Fibroblast of skin of abdomen (primary cell): Measurements from ENCODE around the gene EFNA4.

Experiments
- DNase-seq: peaks from one replicate; pipeline ENCODE4 v3.0.0-alpha.2; 2013

Gene EFNA4

GRCh38 chr1:155075535-155075934 lies 12.0 kb downstream of the EFNA4 start:
- no peak for DNase-seq

DNA sequence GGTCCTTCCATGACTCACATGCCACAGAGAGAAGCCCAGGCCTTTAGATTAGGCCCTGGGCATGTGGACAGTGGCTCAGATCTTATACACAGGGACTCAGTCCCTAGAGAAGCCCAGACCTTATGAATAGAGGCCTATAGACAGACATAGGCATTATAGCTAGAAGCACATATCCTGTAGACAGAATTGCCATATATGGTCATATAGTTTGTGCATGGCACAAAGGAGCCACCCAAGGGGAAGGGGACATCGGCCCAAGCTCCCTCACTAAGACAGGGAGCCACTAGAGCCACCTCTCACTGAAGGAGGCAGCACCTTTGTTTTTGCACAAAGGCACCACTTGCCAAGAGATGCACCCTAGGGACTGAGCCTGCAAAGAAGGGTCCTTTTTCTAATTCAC lies 12.8 kb downstream of the EFNA4 start:
- DNase-seq = no peak

- DNase-seq = no peak
Observed at GRCh38 chr1:155077346-155077745, 13.8 kb downstream of the EFNA4 start.

DNA sequence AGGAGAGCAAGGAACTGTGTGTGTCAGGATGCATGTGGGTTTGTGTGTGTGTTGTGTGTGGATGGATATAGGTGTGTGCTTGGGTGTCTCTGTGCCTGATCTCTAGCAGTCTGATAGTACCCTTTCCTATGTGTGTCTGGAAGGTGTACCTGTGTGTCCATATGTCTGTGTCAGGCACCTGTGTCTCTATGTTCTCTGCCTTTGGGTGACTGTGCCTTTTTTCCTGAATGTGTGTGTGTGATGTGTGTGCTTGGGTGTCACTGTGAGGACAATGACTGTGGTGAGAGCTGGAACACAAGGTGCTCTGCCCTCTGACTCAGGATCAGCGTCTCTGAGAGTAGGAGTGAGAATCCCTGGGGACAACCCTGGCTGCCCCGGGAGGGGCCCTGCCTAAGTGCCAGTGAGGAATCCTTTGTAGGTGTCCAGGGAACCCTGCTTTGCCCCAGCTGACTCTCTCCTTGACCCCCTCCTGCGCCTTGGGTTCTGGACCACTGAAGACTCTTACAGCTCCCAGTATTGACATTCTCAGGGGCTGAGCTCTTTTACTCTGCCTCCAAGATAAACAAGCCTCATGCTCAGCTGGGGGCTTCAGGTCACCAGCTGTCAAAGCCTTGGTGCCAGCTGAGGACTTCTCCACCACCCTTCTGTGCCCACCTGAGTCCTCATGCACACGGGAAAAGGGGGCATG lies 14.4 kb downstream of the EFNA4 start:
- DNase-seq = no peak

DNA sequence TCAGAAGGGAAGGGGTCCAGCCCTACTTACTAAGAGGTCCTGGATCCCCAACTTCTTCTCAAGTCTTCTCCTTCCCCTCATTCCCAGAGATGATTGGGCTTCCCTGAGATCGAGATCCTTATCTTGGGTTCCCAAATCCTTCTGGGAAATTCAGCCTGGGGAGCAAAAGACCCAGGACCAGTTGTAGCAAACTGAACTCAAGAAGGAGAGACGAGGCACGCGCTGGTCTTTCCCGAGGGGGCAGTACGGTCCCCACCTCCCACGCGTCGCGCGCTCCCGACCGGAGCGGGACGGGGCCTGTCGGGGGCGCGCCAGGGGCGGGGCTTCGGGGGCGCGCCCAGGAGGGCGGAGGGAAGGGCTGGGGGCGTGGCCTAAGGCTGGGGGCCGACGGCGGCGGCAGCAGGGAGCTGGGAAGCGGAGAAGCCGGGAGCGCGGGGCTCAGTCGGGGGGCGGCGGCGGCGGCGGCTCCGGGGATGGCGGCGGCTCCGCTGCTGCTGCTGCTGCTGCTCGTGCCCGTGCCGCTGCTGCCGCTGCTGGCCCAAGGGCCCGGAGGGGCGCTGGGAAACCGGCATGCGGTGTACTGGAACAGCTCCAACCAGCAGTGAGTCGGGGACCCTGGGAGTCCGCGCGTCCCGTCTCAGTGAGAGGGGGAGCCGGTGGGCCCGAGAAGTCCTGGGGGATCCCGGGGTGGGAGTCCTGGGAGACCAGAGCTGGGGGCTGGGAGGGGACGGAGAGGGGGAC lies 15.1 kb downstream of the EFNA4 start, which contains the start of gene EFNA3:
TSS of gene EFNA3 (plus strand) at position 369 of the 741 bp plus-strand sequence. CDS start at position 474, 105 bp downstream.
- peak; percentile 48 for DNase-seq

- no peak for DNase-seq
Observed at GRCh38 chr1:155079210-155079486, 15.6 kb downstream of the EFNA4 start.

DNA sequence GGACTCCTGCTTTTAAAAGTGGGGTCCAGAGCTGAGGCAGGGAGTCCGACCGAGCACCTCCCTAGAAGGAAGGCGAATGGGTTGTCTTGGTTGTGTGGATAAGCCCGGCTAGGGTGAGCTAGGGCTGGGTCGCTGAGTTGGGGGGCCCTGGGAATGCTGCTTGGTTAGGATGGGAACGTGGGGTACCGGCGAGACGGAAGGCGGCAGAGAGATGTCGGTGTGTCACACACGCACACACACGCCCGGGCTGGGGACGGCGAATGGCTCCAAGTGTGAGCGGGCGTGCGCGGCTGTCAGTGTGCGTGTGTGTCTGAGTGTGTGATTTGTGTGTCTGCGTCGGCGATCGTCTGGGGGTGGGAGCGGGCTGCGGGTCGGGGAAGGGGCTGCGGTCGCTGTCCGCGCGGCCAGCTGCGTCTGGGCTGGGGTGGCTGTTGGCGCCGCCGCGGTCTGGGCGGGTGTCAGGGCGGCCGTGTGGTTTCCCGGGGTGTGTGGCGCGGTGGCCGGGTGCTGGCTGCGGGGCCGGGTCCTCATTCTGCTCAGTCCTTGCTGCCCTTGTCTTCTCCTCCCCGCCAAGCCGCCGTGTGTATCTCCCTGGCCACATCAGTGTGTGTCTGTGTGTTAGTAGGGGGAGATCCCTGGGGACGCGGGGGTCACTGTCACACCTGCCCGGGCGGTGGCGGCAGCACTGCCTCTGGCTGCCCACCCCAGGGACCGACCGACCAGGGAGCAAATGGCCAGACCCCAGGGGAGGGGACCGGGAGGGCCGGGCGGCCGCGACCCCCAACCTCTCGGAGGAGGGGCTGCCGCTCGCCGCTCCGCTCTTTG lies 16.2 kb downstream of the EFNA4 start:
- DNase-seq = no peak

GRCh38 chr1:155080312-155081228 lies 17.0 kb downstream of the EFNA4 start:
- no peak for DNase-seq

- DNase-seq = no peak
Observed at GRCh38 chr1:155081472-155082300, 18.1 kb downstream of the EFNA4 start.

DNA sequence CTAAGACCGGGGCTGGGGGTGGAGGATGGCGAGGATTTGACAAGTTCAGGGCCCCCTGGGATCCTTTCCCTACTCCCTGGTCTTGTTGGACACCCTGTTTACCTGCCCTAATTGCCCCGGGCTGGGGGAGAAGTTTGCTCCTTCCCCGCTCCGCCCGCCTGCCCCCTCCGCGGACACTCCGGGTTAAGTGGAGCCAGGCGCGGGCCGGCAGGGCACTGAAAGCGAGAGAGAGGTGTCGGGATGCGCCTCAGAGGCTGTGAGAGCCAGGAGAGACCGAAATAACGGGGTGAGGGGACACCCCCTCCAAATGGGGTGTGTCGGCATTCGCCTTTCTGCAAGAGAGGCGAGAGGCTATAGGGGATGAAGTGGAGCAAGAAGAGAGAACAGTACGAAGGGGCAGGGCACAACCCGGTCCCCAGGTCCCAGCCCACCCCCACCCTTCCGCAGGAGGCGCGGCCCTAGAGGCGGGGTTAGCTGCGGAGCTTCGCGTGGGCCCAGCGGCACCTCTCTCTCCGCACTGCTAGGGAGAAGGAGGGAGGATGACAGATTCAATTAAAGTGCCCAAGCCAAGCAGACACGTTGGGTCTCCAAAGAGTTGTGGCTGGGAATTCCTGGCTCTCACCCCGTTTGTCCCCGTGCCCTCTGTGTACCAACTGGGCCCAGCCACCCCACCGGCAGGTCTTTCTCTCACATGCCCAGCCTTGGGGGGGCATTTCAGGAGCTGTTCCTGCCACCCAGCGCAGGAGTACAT lies 18.9 kb downstream of the EFNA4 start:
- DNase-seq = no peak

GRCh38 chr1:155083052-155083541 lies 19.6 kb downstream of the EFNA4 start:
- DNase-seq = no peak

- peak; percentile 14 for DNase-seq
Observed at GRCh38 chr1:155083865-155084721, 20.6 kb downstream of the EFNA4 start.

- DNase-seq = peak; percentile 93
Observed at GRCh38 chr1:155084722-155085503, 21.4 kb downstream of the EFNA4 start.

- DNase-seq = no peak
Observed at GRCh38 chr1:155085504-155086127, 22.1 kb downstream of the EFNA4 start.

DNA sequence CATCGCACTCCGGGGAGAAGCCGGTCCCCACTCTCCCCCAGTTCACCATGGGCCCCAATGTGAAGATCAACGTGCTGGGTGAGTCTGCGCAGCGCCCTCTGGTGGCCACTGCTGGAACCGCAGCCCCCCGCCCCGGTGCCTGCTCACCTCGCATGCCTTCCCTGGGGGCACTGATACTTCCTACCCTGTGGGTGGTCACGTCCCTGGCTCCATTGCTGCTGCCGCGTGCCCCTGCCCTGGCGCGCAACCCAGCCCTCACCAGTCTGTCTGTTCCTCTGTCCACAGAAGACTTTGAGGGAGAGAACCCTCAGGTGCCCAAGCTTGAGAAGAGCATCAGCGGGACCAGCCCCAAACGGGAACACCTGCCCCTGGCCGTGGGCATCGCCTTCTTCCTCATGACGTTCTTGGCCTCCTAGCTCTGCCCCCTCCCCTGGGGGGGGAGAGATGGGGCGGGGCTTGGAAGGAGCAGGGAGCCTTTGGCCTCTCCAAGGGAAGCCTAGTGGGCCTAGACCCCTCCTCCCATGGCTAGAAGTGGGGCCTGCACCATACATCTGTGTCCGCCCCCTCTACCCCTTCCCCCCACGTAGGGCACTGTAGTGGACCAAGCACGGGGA lies 22.7 kb downstream of the EFNA4 start:
- peak; percentile 41 for DNase-seq

GRCh38 chr1:155086856-155087535 lies 23.5 kb downstream of the EFNA4 start:
- no peak for DNase-seq
